Type B pancreatic cell (in vitro differentiated cells): ENCODE results near the gene NIM1K. TPM values are rescaled to one million over a fixed set of nuclear protein-coding genes. Genes with fewer than 3 reads are reported as not detected.

Source experiments
- DNase-seq: peaks from one replicate; pipeline ENCODE4 v3.0.0; 2021; ENCODE audit warnings: mixed read lengths; ENCODE audit not compliant: unreplicated experiment; ENCODE audit errors: extremely low spot score
- H3K27ac Mint-ChIP-seq: 2 replicates; pipeline ENCODE4 v1.8.0; 2021; ENCODE audit warnings: mild to moderate bottlenecking, mixed read lengths
- H3K27me3 Mint-ChIP-seq: 2 replicates; pipeline ENCODE4 v1.8.0; 2021; ENCODE audit warnings: mixed read lengths
- H3K36me3 Mint-ChIP-seq: 2 replicates; pipeline ENCODE4 v1.8.0; 2021; ENCODE audit warnings: mixed read lengths
- H3K4me1 Mint-ChIP-seq: one replicate; pipeline ENCODE4 v1.8.0; 2021; ENCODE audit warnings: mixed read lengths; ENCODE audit not compliant: unreplicated experiment
- H3K4me3 Mint-ChIP-seq: 2 replicates; pipeline ENCODE4 v1.8.0; 2021; ENCODE audit warnings: mild to moderate bottlenecking, mixed read lengths
- H3K9me3 Mint-ChIP-seq: 2 replicates; pipeline ENCODE4 v1.8.0; 2021; ENCODE audit warnings: mixed read lengths
- total RNA-seq: library from RNA; stranded (reverse); gene quantifications from 2 replicates; pipeline ENCODE4 v1.2.1, GENCODE V29; 2021; ENCODE audit warnings: low replicate concordance
- TF ChIP-seq, protein P1 (sequence below): fragments of 200-600 bp; sonication (generic); conservative IDR thresholded peaks from 2 replicates; pipeline ENCODE4 v1.5.0; 2021; ENCODE audit warnings: antibody characterized with exemption, mild to moderate bottlenecking

The NIM1K gene
- total RNA-seq, 1 donor from 2014 or later, result 0.43 TPM

DNA sequence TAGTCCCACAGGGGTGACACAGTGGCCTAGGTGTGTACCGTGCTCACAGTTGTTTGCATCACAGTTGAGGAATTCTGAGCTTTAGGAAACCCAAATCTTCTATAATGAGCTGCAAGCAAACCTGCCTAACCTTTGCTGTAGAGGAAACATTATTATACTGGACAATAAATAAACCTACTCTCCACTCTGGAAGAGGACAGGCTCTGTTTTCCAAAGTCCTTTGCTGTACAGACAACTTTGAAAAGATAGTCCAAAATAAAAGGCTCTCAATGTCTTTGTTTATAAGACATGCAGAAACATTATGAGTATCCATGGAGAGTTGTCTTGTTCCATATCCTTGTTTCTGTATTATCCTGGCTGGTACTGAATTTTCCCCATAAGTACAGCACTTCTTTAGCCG lies 42.0 kb upstream of the NIM1K start:
- Mint-ChIP-seq H3K4me3 (no peak overlapping the region), H3K4me1 (no peaks in the 10 kb centered on the region), H3K27me3 (no peaks in the 10 kb centered on the region), H3K9me3 (no peaks in the 10 kb centered on the region), H3K27ac (no peak overlapping the region), H3K36me3 (peaks cover 20% of the 10 kb centered on the region)
- TF ChIP-seq, protein P1, sequence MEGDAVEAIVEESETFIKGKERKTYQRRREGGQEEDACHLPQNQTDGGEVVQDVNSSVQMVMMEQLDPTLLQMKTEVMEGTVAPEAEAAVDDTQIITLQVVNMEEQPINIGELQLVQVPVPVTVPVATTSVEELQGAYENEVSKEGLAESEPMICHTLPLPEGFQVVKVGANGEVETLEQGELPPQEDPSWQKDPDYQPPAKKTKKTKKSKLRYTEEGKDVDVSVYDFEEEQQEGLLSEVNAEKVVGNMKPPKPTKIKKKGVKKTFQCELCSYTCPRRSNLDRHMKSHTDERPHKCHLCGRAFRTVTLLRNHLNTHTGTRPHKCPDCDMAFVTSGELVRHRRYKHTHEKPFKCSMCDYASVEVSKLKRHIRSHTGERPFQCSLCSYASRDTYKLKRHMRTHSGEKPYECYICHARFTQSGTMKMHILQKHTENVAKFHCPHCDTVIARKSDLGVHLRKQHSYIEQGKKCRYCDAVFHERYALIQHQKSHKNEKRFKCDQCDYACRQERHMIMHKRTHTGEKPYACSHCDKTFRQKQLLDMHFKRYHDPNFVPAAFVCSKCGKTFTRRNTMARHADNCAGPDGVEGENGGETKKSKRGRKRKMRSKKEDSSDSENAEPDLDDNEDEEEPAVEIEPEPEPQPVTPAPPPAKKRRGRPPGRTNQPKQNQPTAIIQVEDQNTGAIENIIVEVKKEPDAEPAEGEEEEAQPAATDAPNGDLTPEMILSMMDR, result no peak
- DNase-seq, result no peak

- TF ChIP-seq, protein P1, result no peak
- H3K9me3 Mint-ChIP-seq, result no peaks in the 10 kb centered on the region
- H3K36me3 Mint-ChIP-seq, result peaks cover 20% of the 10 kb centered on the region
- H3K27ac Mint-ChIP-seq, result no peak overlapping the region
- DNase-seq, result no peak
- H3K4me3 Mint-ChIP-seq, result no peak overlapping the region
- no peaks in the 10 kb centered on the region for H3K4me1 Mint-ChIP-seq
- H3K27me3 Mint-ChIP-seq, result no peaks in the 10 kb centered on the region
Observed at GRCh38 chr5:43150748-43151147, 41.3 kb upstream of the NIM1K start.

DNA sequence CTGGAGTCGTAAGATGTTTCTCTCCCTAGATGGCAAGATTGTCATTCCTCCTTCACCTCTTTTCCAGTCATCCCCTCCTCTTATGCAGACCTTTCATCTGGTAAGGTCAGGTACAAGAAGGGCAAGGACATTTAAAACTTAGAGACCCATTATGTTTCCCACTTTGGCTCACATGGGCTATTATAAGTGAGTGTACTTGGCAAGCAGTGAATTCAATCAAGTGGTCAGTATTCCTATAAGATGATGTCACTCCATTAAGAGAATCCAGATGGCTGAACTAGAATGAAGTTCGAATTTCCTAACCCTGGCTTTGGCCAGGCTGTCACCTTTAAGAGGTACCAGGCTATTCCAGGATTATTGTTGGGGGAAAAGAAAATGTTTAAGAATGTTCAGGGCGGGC lies 39.1 kb upstream of the NIM1K start:
- no peak for DNase-seq
- Mint-ChIP-seq H3K27me3 (no peaks in the 10 kb centered on the region), H3K9me3 (no peaks in the 10 kb centered on the region), H3K4me1 (no peaks in the 10 kb centered on the region), H3K4me3 (no peak overlapping the region), H3K27ac (no peak overlapping the region), H3K36me3 (peaks cover 28% of the 10 kb centered on the region)
- TF ChIP-seq, protein P1, result no peak

GRCh38 chr5:43154469-43154868 lies 37.6 kb upstream of the NIM1K start:
- Mint-ChIP-seq H3K36me3 (peaks cover 26% of the 10 kb centered on the region), H3K4me1 (no peaks in the 10 kb centered on the region), H3K27ac (no peak overlapping the region), H3K4me3 (no peak overlapping the region), H3K27me3 (no peaks in the 10 kb centered on the region), H3K9me3 (no peaks in the 10 kb centered on the region)
- no peak for DNase-seq
- TF ChIP-seq, protein P1, result no peak

DNA sequence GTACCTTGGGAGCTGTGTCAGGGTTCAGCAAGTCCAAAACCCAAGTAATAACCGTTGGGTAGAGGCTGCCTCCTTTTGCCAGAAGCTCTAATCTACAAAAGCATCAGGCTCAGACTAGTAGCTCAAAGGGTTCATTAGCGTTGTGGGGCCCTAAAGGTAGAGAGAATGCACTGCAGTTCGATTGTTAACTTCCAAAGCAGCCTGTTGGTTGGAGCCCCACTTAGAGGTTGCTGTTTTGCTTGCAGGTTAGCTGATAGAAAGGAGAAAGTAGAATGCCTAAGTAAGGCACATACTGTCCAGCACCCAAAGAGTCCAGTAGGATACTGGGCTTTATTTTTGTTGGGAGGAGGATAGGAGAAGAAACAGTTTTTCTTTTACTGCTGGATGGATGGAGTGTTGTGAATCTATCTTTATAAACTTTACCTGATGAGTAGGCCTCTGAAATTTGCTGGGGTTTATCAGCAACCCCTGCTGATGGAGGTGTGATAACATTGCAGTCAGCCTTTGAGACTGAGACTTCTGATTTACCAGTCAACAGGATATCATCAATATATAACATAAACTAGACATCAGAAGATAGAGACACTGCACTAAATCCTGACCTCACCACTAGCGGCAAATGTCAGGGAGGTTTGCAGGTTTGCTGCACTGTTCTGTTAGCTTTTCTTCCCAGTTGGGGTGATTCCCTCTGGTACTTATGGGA lies 36.5 kb upstream of the NIM1K start:
- Mint-ChIP-seq H3K27ac (no peak overlapping the region), H3K27me3 (no peaks in the 10 kb centered on the region)
- no peak for DNase-seq

More for the DNA sequence above, 36.5 kb upstream of the NIM1K start:
- TF ChIP-seq, protein P1, result no peak
- H3K4me3 Mint-ChIP-seq, result no peak overlapping the region
- no peaks in the 10 kb centered on the region for H3K9me3 Mint-ChIP-seq
- no peaks in the 10 kb centered on the region for H3K4me1 Mint-ChIP-seq
- H3K36me3 Mint-ChIP-seq, result peaks cover 22% of the 10 kb centered on the region
